Muscle of leg (tissue), 11 donors: ENCODE measurements around the gene ZNF778. TPM values are rescaled to one million over a fixed set of nuclear protein-coding genes. Genes with fewer than 3 reads are reported as not detected.

ENCODE experiments used
- DNase-seq: peaks from one replicate; pipeline ENCODE4 v3.0.0; 2013
- H3K27ac ChIP-seq: one replicate; pipeline ENCODE4 v1.5.1; 2013; ENCODE audit warnings: mild to moderate bottlenecking, low read length, control low read depth
- H3K27me3 ChIP-seq: one replicate; pipeline ENCODE4 v1.6.1; 2013; ENCODE audit warnings: low read length; ENCODE audit not compliant: control insufficient read depth, insufficient read depth
- H3K36me3 ChIP-seq: one replicate; pipeline ENCODE4 v1.6.1; 2013; ENCODE audit warnings: low read length; ENCODE audit not compliant: control insufficient read depth, insufficient read depth
- H3K4me1 ChIP-seq: one replicate; pipeline ENCODE4 v1.6.1; 2013; ENCODE audit warnings: low read length; ENCODE audit not compliant: control insufficient read depth, insufficient read depth
- H3K4me3 ChIP-seq: one replicate; pipeline ENCODE4 v1.5.1; 2013; ENCODE audit warnings: low read length, control low read depth
- H3K9me3 ChIP-seq: replicated peaks from 2 replicates; pipeline ENCODE4 v1.6.1; 2013; ENCODE audit warnings: low read depth, low read length; ENCODE audit not compliant: control insufficient read depth
- WGBS: methylation state at CpG from one replicate; pipeline ENCODE4 v1.1.5; 2013; ENCODE audit warnings: missing lambda C conversion rate; ENCODE audit not compliant: insufficient coverage; 5-methylcytosine and 5-hydroxymethylcytosine counted together
- polyA plus RNA-seq, 8 donors: library from polyadenylated mRNA; unstranded; fragments of 120-200 nt; gene quantifications; one replicate each; pipeline versions ENCODE4 v1.2.1 to v1.2.3, GENCODE V29; 2013; ENCODE audit warnings: inconsistent platforms in 1 of 8, low replicate concordance in 1 of 8; ENCODE audit not compliant: insufficient read length in 8 of 8, insufficient read depth in 1 of 8
- total RNA-seq: library from RNA; stranded (reverse); fragments of 120-200 nt; gene quantifications from one replicate; pipeline ENCODE4 v1.2.4, GENCODE V29; 2013

The ZNF778 gene
- total and polyA plus RNA-seq, 9 donors: 4.6 to 7.7 (median 5.6) TPM

GRCh38 chr16:89173174-89173921, 44.2 kb upstream of the ZNF778 start:
- Histone ChIP-seq H3K4me3 (peak overlapping the region; percentile 88), H3K27ac (peak overlapping the region; percentile 86), H3K4me1 (peaks cover 71% of the 10 kb centered on the region), H3K9me3 (no peaks in the 10 kb centered on the region), H3K36me3 (peaks cover 14% of the 10 kb centered on the region), H3K27me3 (peaks cover 27% of the 10 kb centered on the region)
- no peak for DNase-seq
- WGBS: 34% methylated on average over 6 of the region's 11 CpGs

DNA sequence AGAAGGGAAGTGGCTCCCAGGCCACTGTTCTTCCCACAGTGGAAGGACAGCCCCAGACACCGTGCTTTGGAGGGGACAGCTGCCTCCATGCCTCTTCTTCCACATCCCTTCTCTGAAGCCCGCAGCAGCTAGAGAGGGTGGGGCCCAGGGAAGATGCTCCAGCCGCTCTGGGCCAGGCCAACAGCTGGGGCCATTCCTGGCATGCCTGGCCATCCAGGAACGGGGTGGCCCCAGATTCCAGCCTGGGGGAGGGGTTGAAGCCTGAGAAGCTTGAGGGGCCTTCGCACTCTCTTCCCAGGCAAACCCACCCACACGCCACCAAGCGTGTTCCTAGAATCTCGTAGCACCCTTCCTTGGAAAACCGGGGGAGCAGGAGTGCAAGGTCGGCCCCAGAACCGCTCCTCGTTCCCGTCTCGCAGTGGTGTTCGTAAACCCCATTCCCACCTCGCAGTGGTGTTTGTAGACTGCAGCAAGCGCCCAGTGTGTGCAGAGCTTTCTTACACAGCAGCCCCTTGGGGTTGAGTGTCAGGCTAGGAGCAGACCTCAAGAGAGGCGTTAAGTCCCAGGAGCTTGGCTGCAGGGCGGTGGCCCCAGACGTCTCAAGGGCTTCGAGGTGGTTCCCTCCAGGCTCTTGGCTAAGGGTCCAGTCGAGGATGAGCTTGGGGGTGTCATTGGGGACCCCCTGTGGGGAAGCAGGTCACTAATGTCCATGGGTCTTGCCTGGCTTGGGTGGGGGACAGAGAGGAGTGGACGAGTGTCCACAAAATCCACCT, 43.3 kb upstream of the ZNF778 start:
- peak overlapping the region; percentile 86 for H3K27ac ChIP-seq
- no peaks in the 10 kb centered on the region for H3K9me3 ChIP-seq
- WGBS: 45% methylated on average over 10 of the region's 23 CpGs
- H3K27me3 ChIP-seq: peaks cover 27% of the 10 kb centered on the region
- peaks cover 74% of the 10 kb centered on the region for H3K4me1 ChIP-seq
- H3K36me3 ChIP-seq: peaks cover 16% of the 10 kb centered on the region
- DNase-seq: peak; percentile 71
- peak overlapping the region; percentile 88 for H3K4me3 ChIP-seq

DNA sequence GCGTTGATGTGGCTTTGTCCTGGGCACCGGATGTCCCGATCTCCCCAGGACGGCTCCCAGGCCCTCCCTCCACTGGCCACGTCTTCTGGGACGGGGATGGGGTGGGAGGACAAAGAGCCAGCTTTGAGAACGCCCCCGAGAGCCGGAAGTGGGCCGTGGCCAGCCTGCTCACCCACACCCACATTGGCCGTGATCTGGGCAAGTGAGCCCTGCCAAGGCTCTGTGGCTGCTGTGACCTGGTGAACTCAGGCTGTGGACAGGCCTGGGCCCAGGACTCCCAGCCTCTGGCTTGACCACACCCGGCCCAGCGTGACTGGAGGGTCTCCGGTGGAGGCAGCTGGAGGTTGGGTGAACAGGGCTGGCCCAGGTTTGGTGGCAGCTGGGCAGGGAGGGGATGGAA, 42.6 kb upstream of the ZNF778 start:
- H3K9me3 ChIP-seq: no peaks in the 10 kb centered on the region
- peaks cover 74% of the 10 kb centered on the region for H3K4me1 ChIP-seq
- H3K27ac ChIP-seq: peak overlapping the region; percentile 69
- DNase-seq: no peak
- H3K36me3 ChIP-seq: peaks cover 23% of the 10 kb centered on the region
- WGBS: 80% methylated on average over 5 of the region's 14 CpGs
- H3K27me3 ChIP-seq: peaks cover 20% of the 10 kb centered on the region
- peak overlapping the region; percentile 88 for H3K4me3 ChIP-seq

- DNase-seq: peak; percentile 52
Measured at GRCh38 chr16:89175280-89176146, 42.0 kb upstream of the ZNF778 start.

DNA sequence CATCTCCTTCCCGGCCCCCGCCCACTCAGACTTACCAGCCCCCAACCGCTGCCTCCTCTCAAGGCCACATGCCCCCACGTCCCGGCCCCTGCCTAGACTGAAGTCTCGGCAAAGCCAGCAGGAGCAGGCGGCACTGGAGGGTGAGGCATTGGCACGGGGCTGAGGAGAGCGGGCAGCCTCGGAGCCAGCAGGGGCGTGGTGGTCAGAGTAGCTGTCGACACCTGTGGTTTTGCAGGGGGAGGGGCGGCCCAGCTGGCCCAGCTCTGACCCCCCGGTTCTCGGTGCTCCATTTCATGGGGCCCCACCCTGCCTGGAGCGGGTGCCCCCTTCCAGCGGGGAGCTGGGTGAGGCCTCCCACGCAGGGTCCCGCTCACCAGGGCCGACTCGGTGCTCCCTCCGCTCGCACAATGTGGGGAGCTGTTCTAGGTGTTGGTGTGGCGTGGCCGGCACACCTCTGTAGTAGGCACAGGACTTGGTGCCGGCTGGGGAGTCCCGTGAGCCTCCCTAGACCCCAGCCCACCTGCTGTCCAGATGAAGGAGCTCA, 41.3 kb upstream of the ZNF778 start:
- H3K27me3 ChIP-seq: peaks cover 8% of the 10 kb centered on the region
- peak overlapping the region; percentile 69 for H3K27ac ChIP-seq
- 65% methylated on average over 11 of the region's 27 CpGs for WGBS
- peak; percentile 56 for DNase-seq
- H3K36me3 ChIP-seq: peaks cover 29% of the 10 kb centered on the region
- peaks cover 65% of the 10 kb centered on the region for H3K4me1 ChIP-seq
- H3K9me3 ChIP-seq: no peaks in the 10 kb centered on the region
- peak overlapping the region; percentile 88 for H3K4me3 ChIP-seq

More at GRCh38 chr16:89175280-89176146, 42.0 kb upstream of the ZNF778 start:
- Histone ChIP-seq H3K4me3 (peak overlapping the region; percentile 88), H3K36me3 (peaks cover 29% of the 10 kb centered on the region), H3K4me1 (peaks cover 71% of the 10 kb centered on the region), H3K27ac (peak overlapping the region; percentile 69), H3K27me3 (peaks cover 14% of the 10 kb centered on the region), H3K9me3 (no peaks in the 10 kb centered on the region)
- whole genome bisulfite sequencing: 35% methylated on average over 17 of the region's 20 CpGs

DNA sequence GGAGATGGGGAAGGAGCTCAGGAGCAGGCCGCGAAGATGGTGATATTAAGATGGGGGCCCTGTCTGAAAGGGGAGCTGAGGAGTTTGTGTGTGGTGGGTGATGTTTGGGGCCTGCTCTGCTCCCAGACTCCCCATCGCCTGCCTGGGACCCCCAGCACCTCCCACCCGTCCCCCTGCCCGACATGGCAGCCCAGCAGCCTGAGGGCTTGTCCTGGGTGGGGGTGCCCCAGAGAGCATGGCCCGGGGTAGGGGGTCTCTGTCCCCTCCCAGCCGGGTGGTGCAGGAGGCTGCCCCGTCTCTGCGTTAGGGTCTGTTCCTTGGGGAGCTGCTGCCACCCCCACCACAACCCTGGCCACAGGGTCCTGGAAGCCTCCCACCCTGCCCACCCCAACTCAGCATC, 40.8 kb upstream of the ZNF778 start:
- 76% methylated on average over 5 of the region's 9 CpGs for WGBS
- peaks cover 65% of the 10 kb centered on the region for H3K4me1 ChIP-seq
- DNase-seq: no peak

GRCh38 chr16:89177501-89177900, 40.0 kb upstream of the ZNF778 start:
- H3K27ac ChIP-seq: no peak overlapping the region
- no peaks in the 10 kb centered on the region for H3K9me3 ChIP-seq
- peaks cover under 1% of the 10 kb centered on the region for H3K27me3 ChIP-seq
- H3K36me3 ChIP-seq: peaks cover 30% of the 10 kb centered on the region
- no peak overlapping the region for H3K4me3 ChIP-seq
- DNase-seq: no peak
- peaks cover 63% of the 10 kb centered on the region for H3K4me1 ChIP-seq
- WGBS: 60% methylated on average over 8 of the region's 12 CpGs

More for the DNA sequence above, 40.8 kb upstream of the ZNF778 start:
- peaks cover 5% of the 10 kb centered on the region for H3K27me3 ChIP-seq
- H3K27ac ChIP-seq: peak overlapping the region; percentile 15
- H3K4me3 ChIP-seq: no peak overlapping the region
- peaks cover 29% of the 10 kb centered on the region for H3K36me3 ChIP-seq
- no peaks in the 10 kb centered on the region for H3K9me3 ChIP-seq

DNA sequence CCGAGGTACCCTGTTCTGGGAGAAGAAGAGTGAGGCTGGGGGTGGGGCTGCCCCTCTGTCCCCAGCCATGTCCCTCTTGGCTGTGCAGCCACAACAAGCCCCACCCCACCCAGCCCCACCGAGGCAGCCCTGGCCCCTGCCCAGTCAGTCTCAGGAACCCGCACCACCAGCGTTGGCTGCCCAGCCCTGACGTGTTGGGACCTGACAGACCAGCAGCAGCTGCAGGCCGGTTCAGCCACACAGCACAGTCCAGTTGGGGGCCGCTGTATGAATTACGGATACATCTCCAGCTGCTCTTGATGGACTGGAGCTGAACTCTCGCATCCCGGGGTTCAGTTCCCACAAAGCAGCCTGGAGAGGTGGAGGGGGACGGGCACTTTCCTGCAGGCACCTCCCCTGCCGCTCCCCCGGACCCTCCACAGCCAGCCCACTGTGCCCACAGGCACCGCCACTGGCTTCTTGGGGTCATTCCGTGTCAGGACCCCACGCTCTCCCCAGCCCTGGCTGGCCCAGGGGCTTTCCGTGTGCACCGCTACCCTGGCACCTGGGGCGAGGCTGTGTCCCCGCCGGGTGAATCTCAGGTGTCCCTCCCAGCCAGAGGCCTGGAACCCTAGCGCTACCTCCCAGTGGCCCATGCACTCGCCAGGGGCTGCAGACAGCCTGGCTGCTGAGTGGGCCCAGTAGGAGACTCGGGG, 38.9 kb upstream of the ZNF778 start:
- Histone ChIP-seq H3K9me3 (no peaks in the 10 kb centered on the region), H3K4me1 (peaks cover 56% of the 10 kb centered on the region), H3K36me3 (peaks cover 37% of the 10 kb centered on the region), H3K27ac (peak overlapping the region; percentile 42), H3K27me3 (no peaks in the 10 kb centered on the region), H3K4me3 (no peak overlapping the region)
- WGBS: 66% methylated on average over 21 of the region's 24 CpGs
- no peak for DNase-seq

DNA sequence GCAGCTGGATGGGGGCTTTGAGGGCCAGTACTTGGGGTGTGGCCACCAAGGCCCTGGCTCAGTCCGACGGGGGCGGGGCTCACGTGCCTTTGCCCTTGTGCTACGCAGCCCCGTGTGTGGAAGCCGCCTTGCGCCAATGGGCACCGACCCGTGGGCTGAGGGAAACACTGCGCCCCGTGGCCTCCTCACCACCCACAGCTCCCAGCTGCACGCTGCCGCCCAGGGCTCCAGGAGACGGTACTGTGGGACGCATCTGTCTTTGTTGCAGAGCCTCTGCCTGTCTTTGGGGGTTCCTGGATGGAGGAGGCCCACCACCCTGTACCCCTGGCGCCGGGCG, 38.4 kb upstream of the ZNF778 start:
- 79% methylated on average over 13 of the region's 19 CpGs for WGBS
- Histone ChIP-seq H3K4me3 (no peak overlapping the region), H3K4me1 (peaks cover 51% of the 10 kb centered on the region), H3K27me3 (no peaks in the 10 kb centered on the region), H3K27ac (no peak overlapping the region), H3K36me3 (peaks cover 42% of the 10 kb centered on the region), H3K9me3 (no peaks in the 10 kb centered on the region)
- no peak for DNase-seq
